Measurements from ENCODE around the gene DCC.

- no peak for TF ChIP-seq CTCF (conservative IDR thresholded peaks at IDR 0.05)
- TF ChIP-seq ZFX (IDR thresholded peaks at IDR 0.05) = no peak
Measured at GRCh38 chr18:53114441-53114840, 774.4 kb downstream of the DCC start.

Data from C4-2B (cell line).